ENCODE measurements around the gene TTC6.

DNA sequence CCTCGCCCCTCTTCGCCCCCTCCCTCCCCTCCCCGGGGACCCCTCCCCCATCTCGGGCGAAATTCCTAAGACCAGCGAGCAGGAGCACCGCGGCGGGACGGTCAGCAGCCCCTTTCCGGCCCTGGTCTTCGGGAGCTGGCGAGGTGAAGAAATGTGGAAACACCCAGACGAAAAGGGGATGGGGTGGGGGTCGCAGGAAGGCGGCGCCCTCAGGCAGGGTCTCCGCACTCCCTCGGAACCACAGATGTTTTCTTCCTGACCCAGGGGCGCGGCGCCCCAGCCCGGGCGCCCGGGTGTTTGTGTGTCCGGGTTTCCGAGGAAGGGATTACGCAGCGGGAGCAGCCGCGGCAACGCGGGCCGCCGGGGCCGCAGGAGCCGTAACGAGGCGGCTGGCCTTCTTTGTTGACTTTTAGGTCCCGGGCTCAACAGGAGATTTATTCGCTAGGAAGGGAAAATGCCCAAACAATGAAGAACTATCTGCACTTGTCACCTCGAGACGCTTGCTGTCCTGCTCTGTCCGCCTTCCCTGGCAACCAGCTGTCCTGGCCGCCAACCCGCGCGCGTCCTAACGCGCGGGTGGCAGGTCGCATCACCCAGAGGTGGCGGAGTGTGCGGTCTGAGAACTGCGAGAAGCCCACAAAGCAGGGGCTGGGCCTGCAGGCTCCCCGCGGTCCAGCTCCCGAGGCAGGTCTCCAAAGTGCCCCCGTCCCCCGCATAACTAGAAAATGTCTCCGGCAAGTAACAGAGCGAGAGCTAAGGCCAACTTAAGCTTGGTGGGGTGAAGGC, 7.4 kb upstream of the TTC6 start:
- TF ChIP-seq RCOR1 (IDR thresholded peaks at IDR 0.05; ENCODE audit: insufficient replicate concordance, low read length) (no peak), CEBPB (IDR thresholded peaks at IDR 0.05; ENCODE audit: low read depth, low read length) (no peak), RAD21 (IDR thresholded peaks at IDR 0.05; ENCODE audit: low read length) (no peak), POLR2A (IDR thresholded peaks at IDR 0.05; ENCODE audit: low read depth, low read length) (no peak), MAZ (IDR thresholded peaks at IDR 0.05; ENCODE audit: borderline replicate concordance, low read depth, low read length) (no peak), MAFK (IDR thresholded peaks at IDR 0.05; ENCODE audit: low read depth, low read length) (no peak), SMC3 (IDR thresholded peaks at IDR 0.05; ENCODE audit: low read depth, low read length) (no peak), FOS (IDR thresholded peaks at IDR 0.05; ENCODE audit: low read depth, low read length) (no peak)
- TF ChIP-seq, protein P1, sequence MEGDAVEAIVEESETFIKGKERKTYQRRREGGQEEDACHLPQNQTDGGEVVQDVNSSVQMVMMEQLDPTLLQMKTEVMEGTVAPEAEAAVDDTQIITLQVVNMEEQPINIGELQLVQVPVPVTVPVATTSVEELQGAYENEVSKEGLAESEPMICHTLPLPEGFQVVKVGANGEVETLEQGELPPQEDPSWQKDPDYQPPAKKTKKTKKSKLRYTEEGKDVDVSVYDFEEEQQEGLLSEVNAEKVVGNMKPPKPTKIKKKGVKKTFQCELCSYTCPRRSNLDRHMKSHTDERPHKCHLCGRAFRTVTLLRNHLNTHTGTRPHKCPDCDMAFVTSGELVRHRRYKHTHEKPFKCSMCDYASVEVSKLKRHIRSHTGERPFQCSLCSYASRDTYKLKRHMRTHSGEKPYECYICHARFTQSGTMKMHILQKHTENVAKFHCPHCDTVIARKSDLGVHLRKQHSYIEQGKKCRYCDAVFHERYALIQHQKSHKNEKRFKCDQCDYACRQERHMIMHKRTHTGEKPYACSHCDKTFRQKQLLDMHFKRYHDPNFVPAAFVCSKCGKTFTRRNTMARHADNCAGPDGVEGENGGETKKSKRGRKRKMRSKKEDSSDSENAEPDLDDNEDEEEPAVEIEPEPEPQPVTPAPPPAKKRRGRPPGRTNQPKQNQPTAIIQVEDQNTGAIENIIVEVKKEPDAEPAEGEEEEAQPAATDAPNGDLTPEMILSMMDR (conservative IDR thresholded peaks at IDR 0.05; ENCODE audit: low read depth, low read length) = no peak
- TF ChIP-seq, protein P2, sequence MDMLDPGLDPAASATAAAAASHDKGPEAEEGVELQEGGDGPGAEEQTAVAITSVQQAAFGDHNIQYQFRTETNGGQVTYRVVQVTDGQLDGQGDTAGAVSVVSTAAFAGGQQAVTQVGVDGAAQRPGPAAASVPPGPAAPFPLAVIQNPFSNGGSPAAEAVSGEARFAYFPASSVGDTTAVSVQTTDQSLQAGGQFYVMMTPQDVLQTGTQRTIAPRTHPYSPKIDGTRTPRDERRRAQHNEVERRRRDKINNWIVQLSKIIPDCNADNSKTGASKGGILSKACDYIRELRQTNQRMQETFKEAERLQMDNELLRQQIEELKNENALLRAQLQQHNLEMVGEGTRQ (IDR thresholded peaks at IDR 0.05; ENCODE audit: low read depth, low read length) = no peak

All from IMR-90 (cell line).